CD4-positive, alpha-beta T cell (primary cell): ENCODE results near the gene PEX13. TPM values are rescaled to one million over a fixed set of nuclear protein-coding genes. Genes with fewer than 3 reads are reported as not detected.

Experiments used
- ATAC-seq: fragments of 200-7000 bp; cut with Tn5 transposase; one replicate; pipeline ENCODE4 v1.10.0; 2022; ENCODE audit warnings: mild to moderate bottlenecking; ENCODE audit not compliant: poor library complexity
- CTCF ChIA-PET: fragments of 350-600 bp; sonication (Branson Sonifier 250); formaldehyde crosslinking; loops from one replicate; lab custom pipeline; 2021; ENCODE audit warnings: antibody characterized with exemption, inconsistent platforms; lab: Charles Lee
- POLR2A ChIA-PET: fragments of 350-600 bp; sonication (Branson Sonifier 250); formaldehyde crosslinking; loops from one replicate; lab custom pipeline; 2021; ENCODE audit warnings: antibody characterized with exemption, inconsistent platforms; lab: Charles Lee
- DNase-seq, 14 experiments: peaks; one replicate each; pipeline ENCODE4 v3.0.0-alpha.2; 2013 to 2020; ENCODE audit warnings: mixed read lengths in 2 of 14
- H3K27ac ChIP-seq, 2 donors: one replicate each; pipeline versions ENCODE4 v1.5.1 to v1.7.0; 2013; ENCODE audit warnings: low read length in 2 of 2, low read depth in 1 of 2, mild to moderate bottlenecking in 1 of 2
- H3K27me3 ChIP-seq, 2 experiments: 1 replicate in 1 of 2; 2 replicates in 1 of 2; pipeline versions ENCODE4 v1.6.1 to v1.7.0; 2013; ENCODE audit warnings: low read length in 2 of 2, control low read depth in 1 of 2, mild to moderate bottlenecking in 1 of 2, moderate library complexity in 1 of 2; ENCODE audit not compliant: insufficient read depth in 2 of 2, control insufficient read depth in 1 of 2
- H3K36me3 ChIP-seq: one replicate; pipeline ENCODE4 v1.6.1; 2013; ENCODE audit warnings: low read length, control low read depth; ENCODE audit not compliant: insufficient read depth
- H3K4me1 ChIP-seq: one replicate; pipeline ENCODE4 v1.6.1; 2013; ENCODE audit warnings: low read length, control low read depth; ENCODE audit not compliant: insufficient read depth
- H3K4me3 ChIP-seq: one replicate; pipeline ENCODE4 v1.5.1; 2013; ENCODE audit warnings: mild to moderate bottlenecking, low read length, moderate library complexity
- H3K9me3 ChIP-seq, 2 experiments: 1 replicate in 1 of 2; 2 replicates in 1 of 2; pipeline versions ENCODE4 v1.6.1 to v1.7.0; 2013; ENCODE audit warnings: low read length in 2 of 2, mild to moderate bottlenecking in 2 of 2, control low read depth in 1 of 2, moderate library complexity in 1 of 2; ENCODE audit not compliant: control insufficient read depth in 1 of 2, insufficient read depth in 1 of 2
- H3K27ac Mint-ChIP-seq: one replicate; pipeline ENCODE4 v1.8.0; 2020; ENCODE audit warnings: mixed read lengths
- H3K27me3 Mint-ChIP-seq: one replicate; pipeline ENCODE4 v1.8.0; 2021; ENCODE audit warnings: mixed read lengths
- H3K36me3 Mint-ChIP-seq: one replicate; pipeline ENCODE4 v1.8.0; 2021; ENCODE audit warnings: low read depth, mixed read lengths
- H3K4me1 Mint-ChIP-seq: one replicate; pipeline ENCODE4 v1.8.0; 2021; ENCODE audit warnings: low read depth, mixed read lengths
- H3K4me3 Mint-ChIP-seq: one replicate; pipeline ENCODE4 v1.8.0; 2020; ENCODE audit warnings: mild to moderate bottlenecking, mixed read lengths
- H3K9me3 Mint-ChIP-seq: one replicate; pipeline ENCODE4 v1.8.0; 2020; ENCODE audit warnings: mixed read lengths
- intact Hi-C, 2 experiments: fragments of 100-400 bp; cut with DNase I in 1 of 2; cut with micrococcal nuclease in 1 of 2; formaldehyde crosslinking; loops; one replicate each; pipeline versions ENCODE4 v1.15.1 to v1.9.0; 2023 to 2025; cut with DNase I, micrococcal nuclease
- total RNA-seq, 174 experiments: library from RNA in 2 of 174; stranded (reverse) in 2 of 174; gene quantifications; one replicate each; pipeline ENCODE4 v1.2.3 and lab custom pipeline; 2021 to 2026
- TF ChIP-seq, protein P1 (sequence below): fragments of 200-600 bp; IDR thresholded peaks from one replicate; pipeline ENCODE4 v1.8.0; 2022; ENCODE audit warnings: antibody characterized with exemption, mild to moderate bottlenecking

Gene PEX13
- total RNA-seq, 2 experiments from 2014 or later, result 8.6 to 12.2 TPM

DNA sequence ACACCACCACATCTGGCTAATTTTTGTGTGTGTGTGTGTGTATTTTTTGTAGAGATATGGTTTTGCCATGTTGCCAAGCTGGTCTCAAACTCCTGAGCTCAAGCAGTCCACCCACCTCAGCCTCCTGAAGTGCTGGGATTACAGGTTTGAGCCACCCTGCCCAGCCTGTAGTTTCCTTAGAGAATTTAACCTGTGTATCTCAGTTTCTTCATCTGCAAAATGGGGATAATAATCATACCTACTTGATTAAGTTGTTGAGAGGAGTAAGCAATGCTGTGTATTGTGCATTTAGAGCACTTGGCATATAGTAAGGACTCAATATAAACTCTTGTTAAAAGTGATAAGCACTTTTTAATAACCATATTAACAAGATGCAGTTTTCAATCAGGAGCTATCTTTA is 41.9 kb downstream of the PEX13 start:
- no peak for DNase-seq
- H3K9me3 ChIP-seq, result no peaks in the 10 kb centered on the region
- intact Hi-C loops, result no loop called here
- ChIA-PET POLR2A (no interaction called here), CTCF (no interaction called here)
- Mint-ChIP-seq H3K4me3 (no peak overlapping the region), H3K9me3 (no peaks in the 10 kb centered on the region), H3K27ac (no peak overlapping the region), H3K27me3 (no peaks in the 10 kb centered on the region), H3K36me3 (peaks cover 17% of the 10 kb centered on the region), H3K4me1 (no peaks in the 10 kb centered on the region)
- no peak overlapping the region for H3K27ac ChIP-seq
- peaks cover 3% of the 10 kb centered on the region for H3K36me3 ChIP-seq
- no peak overlapping the region for H3K4me3 ChIP-seq
- TF ChIP-seq, protein P1, sequence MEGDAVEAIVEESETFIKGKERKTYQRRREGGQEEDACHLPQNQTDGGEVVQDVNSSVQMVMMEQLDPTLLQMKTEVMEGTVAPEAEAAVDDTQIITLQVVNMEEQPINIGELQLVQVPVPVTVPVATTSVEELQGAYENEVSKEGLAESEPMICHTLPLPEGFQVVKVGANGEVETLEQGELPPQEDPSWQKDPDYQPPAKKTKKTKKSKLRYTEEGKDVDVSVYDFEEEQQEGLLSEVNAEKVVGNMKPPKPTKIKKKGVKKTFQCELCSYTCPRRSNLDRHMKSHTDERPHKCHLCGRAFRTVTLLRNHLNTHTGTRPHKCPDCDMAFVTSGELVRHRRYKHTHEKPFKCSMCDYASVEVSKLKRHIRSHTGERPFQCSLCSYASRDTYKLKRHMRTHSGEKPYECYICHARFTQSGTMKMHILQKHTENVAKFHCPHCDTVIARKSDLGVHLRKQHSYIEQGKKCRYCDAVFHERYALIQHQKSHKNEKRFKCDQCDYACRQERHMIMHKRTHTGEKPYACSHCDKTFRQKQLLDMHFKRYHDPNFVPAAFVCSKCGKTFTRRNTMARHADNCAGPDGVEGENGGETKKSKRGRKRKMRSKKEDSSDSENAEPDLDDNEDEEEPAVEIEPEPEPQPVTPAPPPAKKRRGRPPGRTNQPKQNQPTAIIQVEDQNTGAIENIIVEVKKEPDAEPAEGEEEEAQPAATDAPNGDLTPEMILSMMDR, result no peak
- no peaks in the 10 kb centered on the region for H3K27me3 ChIP-seq
- no peak for ATAC-seq
- H3K4me1 ChIP-seq, result no peaks in the 10 kb centered on the region

DNA sequence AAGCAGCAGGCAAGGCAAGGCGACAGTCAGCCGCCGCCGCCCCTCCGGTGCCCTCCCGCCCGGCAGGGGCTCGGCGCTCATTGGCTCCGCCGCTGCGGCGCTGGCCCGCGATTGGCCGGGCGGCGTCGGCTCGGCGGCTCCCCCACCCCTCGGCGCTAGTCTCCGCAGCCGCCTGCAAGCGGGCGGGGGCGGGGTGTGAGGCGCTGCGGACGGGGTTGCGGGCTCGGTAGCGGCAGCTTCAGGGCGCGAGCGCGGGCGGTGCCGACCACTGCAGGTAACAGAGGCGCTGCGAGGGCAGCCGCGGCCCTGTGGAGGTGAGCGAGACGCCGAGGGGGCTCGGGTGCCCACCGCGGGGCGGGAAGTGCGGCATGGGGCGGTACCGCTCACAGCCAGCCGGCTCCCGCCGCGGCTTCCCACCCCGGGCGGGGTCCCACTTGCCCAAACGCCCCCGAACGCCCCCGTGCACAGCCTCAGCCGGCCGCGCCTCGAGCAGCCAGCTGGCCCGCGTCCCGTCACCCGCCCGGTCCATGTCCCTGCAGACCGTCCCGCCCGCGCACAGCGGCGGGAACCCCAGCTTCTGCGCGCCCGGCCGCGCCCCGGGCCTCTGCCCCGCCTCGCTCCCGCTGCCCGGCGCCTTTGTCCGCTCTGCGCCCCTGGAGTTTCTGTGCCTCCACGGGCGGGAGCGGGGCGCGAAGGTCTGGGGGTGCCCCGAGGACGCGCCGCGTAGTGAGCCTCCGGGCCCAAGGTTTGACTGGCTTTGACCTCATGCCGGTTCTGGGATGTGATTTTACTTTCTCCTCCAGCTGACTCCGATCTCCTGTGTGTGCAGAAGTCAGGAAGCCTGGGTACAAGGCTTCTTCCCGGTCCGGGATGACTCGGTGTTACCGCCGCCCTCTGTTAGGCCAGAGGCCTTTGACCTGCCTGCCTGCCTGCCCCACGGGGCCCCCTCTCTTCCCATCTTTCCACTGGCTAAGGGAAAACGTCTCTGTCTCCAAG is 48.5 kb downstream of the PEX13 start, which contains the start of gene SANBR:
Gene SANBR (plus strand): TSS at position 158 of the 996 bp plus-strand sequence. CDS start 4,480 bp downstream, outside the sequence.
- H3K27ac ChIP-seq, result peak within 1 kb of the TSS in 1 of 2 donors; percentile 30
- H3K4me1 ChIP-seq, result peaks cover 11% of the 10 kb centered on the region
- DNase-seq, result peak; percentile 59 to 93 (median 78)
- Mint-ChIP-seq H3K36me3 (peaks cover 8% of the 10 kb centered on the region), H3K9me3 (no peaks in the 10 kb centered on the region), H3K4me3 (peak within 1 kb of the TSS; percentile 99), H3K4me1 (peaks cover 7% of the 10 kb centered on the region), H3K27ac (peak within 1 kb of the TSS; percentile 68), H3K27me3 (no peaks in the 10 kb centered on the region)
- intact Hi-C loops, result loop anchor here (1.0 to 10.0 kb wide), 7 partner anchors 49 to 1129 kb away; partner anchors contain the start of genes PEX13 (in 2 of the 2), B3GNT2 (in 1 of the 2), CCT4 (in 1 of the 2) and PUS10 (in 1 of the 2)
- peak within 1 kb of the TSS; percentile 63 for H3K4me3 ChIP-seq
- no peaks in the 10 kb centered on the region for H3K27me3 ChIP-seq
- H3K36me3 ChIP-seq, result peaks cover 2% of the 10 kb centered on the region
- CTCF ChIA-PET, result interaction anchor here (0.9 kb wide), 1 partner anchor 9 kb away, joined by 3 read pairs; no protein-coding TSS in a partner anchor
- ATAC-seq, result peak; percentile 97
- H3K9me3 ChIP-seq, result no peaks in the 10 kb centered on the region
- TF ChIP-seq, protein P1, result no peak
- POLR2A ChIA-PET, result interaction anchor here (1.0 to 2.1 kb wide), 5 partner anchors 10 to 473 kb away, joined by 3 to 11 read pairs (median 4); no protein-coding TSS in a partner anchor

DNA sequence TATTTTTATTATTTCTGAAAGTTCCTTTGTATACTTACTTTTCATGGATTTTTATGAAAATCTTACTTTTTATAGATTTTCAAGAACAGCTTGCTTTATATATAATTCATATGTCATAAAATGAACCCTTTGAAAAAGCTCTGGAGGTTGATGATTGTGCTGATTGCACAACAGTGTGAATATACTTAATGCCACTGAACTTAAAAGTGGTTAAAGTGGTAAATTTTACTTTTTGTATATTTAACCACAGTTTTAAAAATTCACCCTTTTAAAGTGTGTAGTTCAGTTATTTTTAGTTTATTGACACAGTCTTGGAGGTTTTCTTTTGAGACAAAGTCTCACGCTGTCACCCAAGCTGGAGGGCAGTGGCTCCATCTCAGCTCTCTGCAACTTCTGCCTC is 56.6 kb downstream of the PEX13 start:
- TF ChIP-seq, protein P1, result no peak
- ChIA-PET CTCF (no interaction called here), POLR2A (no interaction called here)
- H3K4me3 ChIP-seq, result no peak overlapping the region
- H3K36me3 ChIP-seq, result peaks cover 2% of the 10 kb centered on the region
- Mint-ChIP-seq H3K27ac (no peak overlapping the region), H3K4me3 (no peak overlapping the region), H3K27me3 (no peaks in the 10 kb centered on the region), H3K4me1 (no peaks in the 10 kb centered on the region), H3K9me3 (no peaks in the 10 kb centered on the region), H3K36me3 (no peaks in the 10 kb centered on the region)
- DNase-seq (no peak), ATAC-seq (no peak)
- H3K9me3 ChIP-seq, result no peaks in the 10 kb centered on the region
- no peaks in the 10 kb centered on the region for H3K4me1 ChIP-seq
- no peak overlapping the region for H3K27ac ChIP-seq
- intact Hi-C loops, result no loop called here
- no peaks in the 10 kb centered on the region for H3K27me3 ChIP-seq
